GM23248 (cell line): ENCODE results near the gene TGM6.

ENCODE experiments used
- EZH2 ChIP-seq: fragments of 200-600 bp; sonication (generic); IDR thresholded peaks from 2 replicates; pipeline ENCODE4 v1.6.1; 2018; ENCODE audit warnings: antibody characterized with exemption, mild to moderate bottlenecking; ENCODE audit not compliant: insufficient read depth, poor library complexity, severe bottlenecking
- EZH2phosphoT487 ChIP-seq: fragments of 200-600 bp; sonication (generic); IDR thresholded peaks from 2 replicates; pipeline ENCODE4 v1.6.1; 2018; ENCODE audit warnings: antibody characterized with exemption, moderate library complexity, mild to moderate bottlenecking, low read depth; ENCODE audit not compliant: insufficient read depth

- TF ChIP-seq EZH2 (no peak), EZH2phosphoT487 (no peak)
These were observed 10.4 kb downstream of the TGM6 start for GRCh38 chr20:2390951-2391675.
